Smooth muscle cell (in vitro differentiated cells): ENCODE results near the gene RRBP1. TPM values are rescaled to one million over a fixed set of nuclear protein-coding genes. Genes with fewer than 3 reads are reported as not detected.

Source experiments
- DNase-seq: peaks from one replicate; lab custom pipeline; 2025; ENCODE audit not compliant: unreplicated experiment; lab: John Stamatoyannopoulos, UW
- H2AFZ ChIP-seq: fragments of 200-600 bp; sonication (generic); 2 replicates; pipeline ENCODE4 v1.6.0; 2016; ENCODE audit warnings: antibody characterized with exemption, low read depth, mild to moderate bottlenecking
- H3F3A ChIP-seq: fragments of 200-600 bp; sonication (generic); 2 replicates; pipeline ENCODE4 v1.6.0; 2017; ENCODE audit warnings: antibody characterized with exemption, low read depth
- H3K27ac ChIP-seq: fragments of 200-600 bp; sonication (generic); 2 replicates; pipeline ENCODE4 v1.5.1; 2016; ENCODE audit warnings: low read depth, mild to moderate bottlenecking
- H3K27me3 ChIP-seq: fragments of 200-600 bp; sonication (generic); 2 replicates; pipeline ENCODE4 v1.6.1; 2016; ENCODE audit warnings: low read depth, mild to moderate bottlenecking
- H3K36me3 ChIP-seq: fragments of 200-600 bp; sonication (generic); 2 replicates; pipeline ENCODE4 v1.5.1; 2016; ENCODE audit warnings: low read depth
- H3K4me1 ChIP-seq: fragments of 200-600 bp; sonication (generic); 2 replicates; pipeline ENCODE4 v1.5.1; 2016; ENCODE audit warnings: low read depth
- H3K4me2 ChIP-seq: fragments of 200-600 bp; sonication (generic); 2 replicates; pipeline ENCODE4 v1.6.0; 2016; ENCODE audit warnings: mild to moderate bottlenecking
- H3K4me3 ChIP-seq: fragments of 200-600 bp; sonication (generic); 2 replicates; pipeline ENCODE4 v1.5.1; 2016; ENCODE audit warnings: mild to moderate bottlenecking
- H3K79me2 ChIP-seq: fragments of 200-600 bp; sonication (generic); 2 replicates; pipeline ENCODE4 v1.6.0; 2016; ENCODE audit warnings: low read depth, mild to moderate bottlenecking
- H3K9ac ChIP-seq: fragments of 200-600 bp; sonication (generic); 2 replicates; pipeline ENCODE4 v1.6.0; 2016; ENCODE audit warnings: low read depth
- H3K9me3 ChIP-seq: fragments of 200-600 bp; sonication (generic); replicated peaks from 2 replicates; pipeline ENCODE4 v1.5.1; 2016; ENCODE audit warnings: low read depth
- H4K20me1 ChIP-seq: fragments of 200-600 bp; sonication (generic); 2 replicates; pipeline ENCODE4 v1.6.0; 2016; ENCODE audit warnings: low read depth
- WGBS: methylation state at CpG from one replicate; pipeline ENCODE4 v1.1.7; 2016; ENCODE audit warnings: low lambda C conversion rate; 5-methylcytosine and 5-hydroxymethylcytosine counted together
- polyA plus RNA-seq: library from polyadenylated mRNA; unstranded; fragments of >200 nt; fragmentation: Nextera tagmentation; extraction: Ambion mirVana; gene quantifications from 2 replicates; pipeline ENCODE4 v1.2.1, GENCODE V29; 2016
- total RNA-seq: library from RNA; depleted of rRNA; stranded (reverse); fragments of >200 nt; gene quantifications from 2 replicates; pipeline ENCODE4 v1.2.3, GENCODE V29; 2014
- TF ChIP-seq, protein P1 (sequence below): fragments of 200-600 bp; sonication (generic); IDR thresholded peaks from 2 replicates; pipeline ENCODE4 v1.5.1; 2017; ENCODE audit warnings: borderline replicate concordance, mild to moderate bottlenecking, antibody characterized with exemption; ENCODE audit not compliant: insufficient read depth, poor library complexity, severe bottlenecking

Gene RRBP1
- total and polyA plus RNA-seq, 2 experiments from 2014 or later = 142 to 226 TPM

DNA sequence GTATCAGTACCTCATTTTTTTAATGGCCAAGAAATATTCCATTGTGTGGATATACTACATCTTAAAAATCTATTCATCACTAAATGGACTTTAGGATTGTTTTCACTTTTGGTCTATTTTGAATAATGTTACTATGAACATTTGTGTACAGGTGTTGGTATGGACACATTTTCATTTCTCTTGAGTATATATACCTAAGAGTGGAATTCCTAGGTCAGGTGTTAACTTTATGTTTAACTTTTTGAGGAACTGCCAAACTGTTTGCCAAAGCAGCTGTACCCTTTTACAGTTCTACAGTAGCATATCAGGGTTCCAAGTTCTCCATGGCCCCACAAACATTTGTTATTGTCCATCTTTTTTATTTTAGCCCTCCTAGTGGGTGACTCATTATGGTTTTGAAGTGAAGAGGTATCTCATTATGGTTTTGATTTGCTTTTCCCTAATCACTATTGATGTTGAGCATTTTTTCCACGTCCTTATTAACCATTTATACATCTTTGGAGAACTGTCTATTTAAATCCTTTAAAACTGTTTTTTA lies 84.0 kb downstream of the RRBP1 start:
- no peaks in the 10 kb centered on the region for H3K9me3 ChIP-seq
- no peak for DNase-seq
- no peak overlapping the region for H3K9ac ChIP-seq
- H3K27me3 ChIP-seq = no peaks in the 10 kb centered on the region
- peaks cover 18% of the 10 kb centered on the region for H3K4me1 ChIP-seq
- H3K4me3 ChIP-seq = no peak overlapping the region
- H3K27ac ChIP-seq = peak overlapping the region; percentile 80
- peaks cover 10% of the 10 kb centered on the region for H3F3A ChIP-seq
- 96% methylated on average over 1 of the region's 1 CpG for WGBS
- no peak overlapping the region for H3K4me2 ChIP-seq
- TF ChIP-seq, protein P1, sequence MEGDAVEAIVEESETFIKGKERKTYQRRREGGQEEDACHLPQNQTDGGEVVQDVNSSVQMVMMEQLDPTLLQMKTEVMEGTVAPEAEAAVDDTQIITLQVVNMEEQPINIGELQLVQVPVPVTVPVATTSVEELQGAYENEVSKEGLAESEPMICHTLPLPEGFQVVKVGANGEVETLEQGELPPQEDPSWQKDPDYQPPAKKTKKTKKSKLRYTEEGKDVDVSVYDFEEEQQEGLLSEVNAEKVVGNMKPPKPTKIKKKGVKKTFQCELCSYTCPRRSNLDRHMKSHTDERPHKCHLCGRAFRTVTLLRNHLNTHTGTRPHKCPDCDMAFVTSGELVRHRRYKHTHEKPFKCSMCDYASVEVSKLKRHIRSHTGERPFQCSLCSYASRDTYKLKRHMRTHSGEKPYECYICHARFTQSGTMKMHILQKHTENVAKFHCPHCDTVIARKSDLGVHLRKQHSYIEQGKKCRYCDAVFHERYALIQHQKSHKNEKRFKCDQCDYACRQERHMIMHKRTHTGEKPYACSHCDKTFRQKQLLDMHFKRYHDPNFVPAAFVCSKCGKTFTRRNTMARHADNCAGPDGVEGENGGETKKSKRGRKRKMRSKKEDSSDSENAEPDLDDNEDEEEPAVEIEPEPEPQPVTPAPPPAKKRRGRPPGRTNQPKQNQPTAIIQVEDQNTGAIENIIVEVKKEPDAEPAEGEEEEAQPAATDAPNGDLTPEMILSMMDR = no peak
- peaks cover 100% of the 10 kb centered on the region for H3K79me2 ChIP-seq
- H2AFZ ChIP-seq = no peak overlapping the region
- no peaks in the 10 kb centered on the region for H3K36me3 ChIP-seq
- peaks cover 100% of the 10 kb centered on the region for H4K20me1 ChIP-seq

DNA sequence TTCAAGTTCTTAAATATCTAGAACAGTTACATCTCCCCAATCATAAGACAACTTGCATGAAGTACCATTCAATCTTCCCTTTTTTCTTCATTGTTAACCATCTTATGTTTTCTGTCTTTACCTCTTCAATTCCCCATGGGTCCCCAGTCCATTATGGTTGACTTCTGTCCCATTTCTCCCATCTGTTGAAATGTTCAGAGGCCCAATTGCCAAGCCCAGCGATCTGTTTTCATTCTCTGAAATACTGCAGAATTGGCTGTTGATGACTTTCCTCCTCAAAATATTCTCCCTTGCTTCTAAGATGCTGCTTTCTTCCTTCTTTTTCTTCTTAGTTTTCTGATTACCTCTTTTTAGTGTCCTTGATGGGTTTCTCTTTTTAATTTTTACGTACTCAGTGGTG lies 86.2 kb downstream of the RRBP1 start:
- no peak overlapping the region for H3K9ac ChIP-seq
- H4K20me1 ChIP-seq = peaks cover 100% of the 10 kb centered on the region
- no peak overlapping the region for H2AFZ ChIP-seq
- no peak overlapping the region for H3K4me3 ChIP-seq
- peaks cover 16% of the 10 kb centered on the region for H3K4me1 ChIP-seq
- H3K36me3 ChIP-seq = no peaks in the 10 kb centered on the region
- no peaks in the 10 kb centered on the region for H3K9me3 ChIP-seq
- peaks cover 10% of the 10 kb centered on the region for H3F3A ChIP-seq
- 90% methylated on average over 2 of the region's 2 CpGs for WGBS
- no peak for DNase-seq
- TF ChIP-seq, protein P1 = no peak
- peak overlapping the region; percentile 80 for H3K27ac ChIP-seq
- H3K79me2 ChIP-seq = peaks cover 100% of the 10 kb centered on the region
- no peak overlapping the region for H3K4me2 ChIP-seq
- H3K27me3 ChIP-seq = no peaks in the 10 kb centered on the region

DNA sequence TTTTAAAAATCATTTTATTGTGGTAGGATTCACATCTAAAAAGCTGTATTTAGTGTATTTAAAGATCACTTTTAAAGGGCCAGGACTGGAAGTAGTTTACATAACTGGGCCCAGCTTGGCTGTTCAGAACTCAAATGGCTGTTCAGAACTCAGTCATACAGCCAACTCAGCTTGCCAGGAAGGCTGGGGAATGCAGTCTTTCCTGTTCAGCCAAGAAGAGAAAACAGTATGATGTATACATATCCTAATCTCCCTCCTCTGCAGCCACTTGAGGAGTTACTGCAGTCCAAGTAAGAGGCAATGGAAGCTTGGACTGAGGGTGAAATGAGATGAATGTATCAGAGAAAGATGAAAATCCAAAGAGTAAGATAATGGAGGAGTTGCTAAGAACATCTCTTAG lies 87.6 kb downstream of the RRBP1 start:
- Histone ChIP-seq H3K4me2 (peak overlapping the region; percentile 68), H3F3A (peaks cover 10% of the 10 kb centered on the region), H3K27me3 (no peaks in the 10 kb centered on the region), H3K27ac (peak overlapping the region; percentile 80), H2AFZ (no peak overlapping the region), H3K9me3 (no peaks in the 10 kb centered on the region), H3K79me2 (peaks cover 100% of the 10 kb centered on the region), H3K4me3 (no peak overlapping the region), H3K9ac (no peak overlapping the region), H3K4me1 (peaks cover 19% of the 10 kb centered on the region), H4K20me1 (peaks cover 100% of the 10 kb centered on the region), H3K36me3 (no peaks in the 10 kb centered on the region)
- TF ChIP-seq, protein P1 = no peak
- DNase-seq = no peak

DNA sequence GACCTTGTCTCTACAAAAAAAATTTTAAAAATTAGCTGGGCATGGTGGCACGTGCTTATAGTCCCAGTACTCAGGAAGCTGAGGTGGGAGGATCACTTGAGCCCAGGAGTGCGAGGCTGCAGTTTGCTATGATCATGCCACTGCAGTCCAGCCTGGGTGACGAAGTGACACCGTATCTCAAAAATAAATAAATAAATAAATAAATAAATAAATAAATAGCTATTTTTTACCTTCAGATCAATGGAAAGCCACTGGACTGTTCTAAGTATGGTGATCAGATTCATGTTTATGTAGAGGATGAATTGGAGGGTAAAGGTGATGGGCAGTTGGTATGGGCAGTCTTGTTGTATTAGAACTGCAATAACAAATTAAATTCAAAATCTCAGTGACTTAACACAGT lies 88.1 kb downstream of the RRBP1 start:
- no peak overlapping the region for H3K4me3 ChIP-seq
- no peaks in the 10 kb centered on the region for H3K9me3 ChIP-seq
- TF ChIP-seq, protein P1 = no peak
- peaks cover 19% of the 10 kb centered on the region for H3K4me1 ChIP-seq
- no peak overlapping the region for H2AFZ ChIP-seq
- 97% methylated on average over 4 of the region's 4 CpGs for WGBS
- H4K20me1 ChIP-seq = peaks cover 100% of the 10 kb centered on the region
- peak overlapping the region; percentile 80 for H3K27ac ChIP-seq
- H3K36me3 ChIP-seq = no peaks in the 10 kb centered on the region
- no peaks in the 10 kb centered on the region for H3K27me3 ChIP-seq
- peak overlapping the region; percentile 68 for H3K4me2 ChIP-seq
- DNase-seq = no peak
- H3K9ac ChIP-seq = no peak overlapping the region
- H3K79me2 ChIP-seq = peaks cover 100% of the 10 kb centered on the region
- H3F3A ChIP-seq = peaks cover 10% of the 10 kb centered on the region
